HG03066 (cell line): ENCODE measurements around the gene HS3ST2.
"Not testable (repeated sequence)": the region's sequence is repeated elsewhere in the genome, so short reads cannot be mapped to it uniquely, and the experiment has no call there.

Experiments used
- ATAC-seq: cut with Tn5 transposase; IDR thresholded peaks from one replicate; pipeline ENCODE4 v1.9.1; 2021; ENCODE audit warnings: low read depth; ENCODE audit not compliant: unreplicated experiment

HS3ST2 gene

GRCh38 chr16:22928882-22929435, 115.0 kb downstream of the HS3ST2 start:
- no peak for ATAC-seq

GRCh38 chr16:22929461-22929860, 115.5 kb downstream of the HS3ST2 start:
- ATAC-seq = no peak

- ATAC-seq = no peak
Measured at GRCh38 chr16:22932032-22932771, 118.2 kb downstream of the HS3ST2 start.

GRCh38 chr16:22933173-22933572, 119.2 kb downstream of the HS3ST2 start:
- no peak for ATAC-seq

- no peak for ATAC-seq
Measured at GRCh38 chr16:22934786-22935185, 120.8 kb downstream of the HS3ST2 start.

GRCh38 chr16:22937169-22937568, 123.2 kb downstream of the HS3ST2 start:
- no peak for ATAC-seq

GRCh38 chr16:22938647-22939046, 124.7 kb downstream of the HS3ST2 start:
- ATAC-seq = no peak

GRCh38 chr16:22939744-22940363, 125.9 kb downstream of the HS3ST2 start:
- not testable (repeated sequence) for ATAC-seq

- no peak for ATAC-seq
Measured at GRCh38 chr16:22941970-22942501, 128.1 kb downstream of the HS3ST2 start.

GRCh38 chr16:22942811-22943210, 128.8 kb downstream of the HS3ST2 start:
- ATAC-seq = no peak

- ATAC-seq = no peak
Measured at GRCh38 chr16:22945361-22945760, 131.4 kb downstream of the HS3ST2 start.

GRCh38 chr16:22946433-22946832, 132.5 kb downstream of the HS3ST2 start:
- ATAC-seq = no peak

- ATAC-seq = no peak
Measured at GRCh38 chr16:22948058-22948602, 134.2 kb downstream of the HS3ST2 start.

GRCh38 chr16:22948603-22949368, 134.8 kb downstream of the HS3ST2 start:
- no peak for ATAC-seq

GRCh38 chr16:22955461-22956070, 141.6 kb downstream of the HS3ST2 start:
- no peak for ATAC-seq

- ATAC-seq = no peak
Measured at GRCh38 chr16:22961206-22961605, 147.2 kb downstream of the HS3ST2 start.

GRCh38 chr16:22962905-22963304, 148.9 kb downstream of the HS3ST2 start:
- ATAC-seq = no peak
